ENCODE data around the gene CRISPLD2.
A peak's percentile ranks its signal among the peaks of the same experiment; 100 is the strongest.

The CRISPLD2 gene

GRCh38 chr16:84839956-84840355, 20.2 kb downstream of the CRISPLD2 start:
- ChIA-PET POLR2A (ENCODE audit: low non-redundant PET) (no interaction called here), CTCF (interaction anchor here (0.6 to 1.5 kb wide), 3 partner anchors 10 to 288 kb away, joined by 3 read pairs; no protein-coding TSS in a partner anchor)
- TF ChIP-seq CTCF (conservative IDR thresholded peaks at IDR 0.05; ENCODE audit: low read depth): no peak
- H3K27ac ChIP-seq: no peak overlapping the region
- DNase-seq (ENCODE audit: low spot score): no peak

GRCh38 chr16:84840687-84841627, 21.2 kb downstream of the CRISPLD2 start:
- H3K27ac ChIP-seq: no peak overlapping the region
- ChIA-PET CTCF (no interaction called here), POLR2A (ENCODE audit: low non-redundant PET) (no interaction called here)
- no peak for TF ChIP-seq CTCF (conservative IDR thresholded peaks at IDR 0.05; ENCODE audit: low read depth)
- DNase-seq (ENCODE audit: low spot score): no peak

GRCh38 chr16:84841787-84842300, 22.1 kb downstream of the CRISPLD2 start:
- DNase-seq (ENCODE audit: low spot score): peak; percentile 70
- peak overlapping the region; percentile 60; the same call in 1 of the 2 replicates for H3K27ac ChIP-seq
- CTCF ChIA-PET: no interaction called here
- no peak for TF ChIP-seq CTCF (conservative IDR thresholded peaks at IDR 0.05; ENCODE audit: low read depth)
- POLR2A ChIA-PET (ENCODE audit: low non-redundant PET): no interaction called here

GRCh38 chr16:84842516-84843148, 22.8 kb downstream of the CRISPLD2 start:
- POLR2A ChIA-PET (ENCODE audit: low non-redundant PET): no interaction called here
- DNase-seq (ENCODE audit: low spot score): no peak
- peak overlapping the region; percentile 60 for H3K27ac ChIP-seq
- CTCF ChIA-PET: no interaction called here
- no peak for TF ChIP-seq CTCF (conservative IDR thresholded peaks at IDR 0.05; ENCODE audit: low read depth)

GRCh38 chr16:84843149-84844048, 23.6 kb downstream of the CRISPLD2 start:
- DNase-seq (ENCODE audit: low spot score): no peak
- POLR2A ChIA-PET (ENCODE audit: low non-redundant PET): no interaction called here
- no peak for TF ChIP-seq CTCF (conservative IDR thresholded peaks at IDR 0.05; ENCODE audit: low read depth)
- peak overlapping the region; percentile 60 for H3K27ac ChIP-seq
- CTCF ChIA-PET: no interaction called here

- H3K27ac ChIP-seq: peak overlapping the region; percentile 60
- CTCF ChIA-PET: no interaction called here
- POLR2A ChIA-PET (ENCODE audit: low non-redundant PET): no interaction called here
- DNase-seq (ENCODE audit: low spot score): no peak
- no peak for TF ChIP-seq CTCF (conservative IDR thresholded peaks at IDR 0.05; ENCODE audit: low read depth)
These were observed 24.2 kb downstream of the CRISPLD2 start for GRCh38 chr16:84844049-84844350.
